Measurements from ENCODE around the gene ULBP1.
"Not testable (repeated sequence)": the region's sequence is repeated elsewhere in the genome, so short reads cannot be mapped to it uniquely, and the experiment has no call there.

The ULBP1 gene

DNA sequence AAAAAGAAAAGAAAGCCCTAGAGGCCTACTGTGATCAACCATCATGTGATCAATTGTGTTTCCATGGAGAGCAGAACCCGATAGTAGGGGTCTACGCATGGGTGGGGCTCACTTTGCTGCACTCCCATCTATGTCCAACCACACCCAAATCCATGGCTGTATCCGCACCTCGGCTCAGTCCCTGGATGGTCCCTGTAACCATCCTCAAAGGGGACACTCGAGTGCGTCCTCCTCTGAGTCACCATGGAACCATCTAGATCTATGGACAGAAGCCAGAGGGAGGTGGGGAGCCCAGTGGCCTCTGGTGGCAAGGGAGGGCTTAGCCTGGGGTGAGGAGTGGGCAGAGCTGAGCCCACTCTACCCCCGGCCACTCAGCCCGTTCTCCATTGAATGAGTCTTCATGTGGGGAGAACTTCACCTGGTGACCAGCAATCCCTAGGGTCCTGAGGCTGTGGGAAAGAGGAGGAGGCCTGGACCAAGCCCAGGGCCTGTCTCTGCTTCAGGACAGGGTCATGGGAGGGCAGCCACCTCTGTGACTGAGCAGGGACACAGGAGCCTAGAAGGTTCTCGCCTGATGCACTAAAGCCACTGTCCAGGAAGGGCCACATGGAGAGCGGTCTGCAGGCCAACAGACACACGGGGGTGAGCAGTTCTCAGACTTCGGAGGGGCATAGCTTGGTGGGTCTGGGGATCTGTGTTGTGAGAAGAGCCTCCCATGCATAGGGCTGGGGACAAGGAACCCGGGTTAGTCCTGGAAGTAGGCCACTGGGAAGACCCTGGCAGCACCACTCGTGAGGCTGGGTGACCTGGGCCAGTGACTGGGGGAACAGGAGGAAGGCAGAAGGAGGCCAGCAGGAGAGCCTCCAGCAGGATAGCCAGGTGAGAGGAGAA is 42.3 kb downstream of the ULBP1 start:
- DNase-seq (ENCODE audit: low read depth), result no peak

DNA sequence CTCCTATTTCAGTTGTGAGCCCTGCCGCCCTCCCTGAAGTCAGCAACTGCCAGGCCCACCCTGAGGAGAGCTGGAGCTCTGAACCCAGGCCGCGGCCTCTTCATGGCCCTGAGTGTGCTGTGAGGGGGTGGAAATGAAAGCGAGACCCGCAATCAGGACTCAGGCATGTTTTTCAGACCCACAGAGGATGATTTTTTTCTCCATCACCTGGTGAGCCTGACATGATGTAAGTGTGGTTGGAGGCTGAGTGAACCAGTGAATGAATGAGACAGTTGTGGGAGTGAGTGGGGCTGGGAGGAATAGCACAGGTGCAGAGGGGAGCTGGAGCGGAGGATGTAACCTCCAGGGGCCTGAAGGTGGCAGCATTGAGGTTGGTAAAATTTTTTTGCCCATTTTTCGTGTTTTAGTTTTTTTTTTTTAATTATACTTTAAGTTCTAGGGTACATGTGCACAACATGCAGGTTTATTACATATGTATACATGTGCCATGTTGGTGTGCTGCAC is 43.3 kb downstream of the ULBP1 start:
- DNase-seq (ENCODE audit: low read depth), result no peak

DNA sequence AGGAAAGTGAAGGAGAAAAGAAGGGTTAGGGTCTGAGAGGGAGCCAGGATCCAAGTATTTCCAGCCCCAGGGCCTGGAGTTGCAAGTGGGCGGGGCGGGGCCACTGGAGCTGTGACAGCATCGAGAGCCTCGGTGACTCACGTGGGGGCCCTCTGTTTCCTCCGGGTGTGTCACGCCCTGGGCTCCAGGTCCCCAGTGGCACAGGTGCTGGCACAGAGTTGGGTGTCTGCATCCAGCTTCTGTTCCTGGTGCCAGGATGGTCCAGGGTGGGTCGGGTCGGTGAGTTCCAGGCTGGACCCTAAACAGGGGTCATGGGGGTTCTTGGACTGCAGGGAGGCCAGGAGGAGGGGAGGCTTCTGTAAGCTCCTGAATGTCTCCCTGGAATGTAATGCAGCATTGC is 44.8 kb downstream of the ULBP1 start:
- DNase-seq (ENCODE audit: low read depth), result no peak

DNA sequence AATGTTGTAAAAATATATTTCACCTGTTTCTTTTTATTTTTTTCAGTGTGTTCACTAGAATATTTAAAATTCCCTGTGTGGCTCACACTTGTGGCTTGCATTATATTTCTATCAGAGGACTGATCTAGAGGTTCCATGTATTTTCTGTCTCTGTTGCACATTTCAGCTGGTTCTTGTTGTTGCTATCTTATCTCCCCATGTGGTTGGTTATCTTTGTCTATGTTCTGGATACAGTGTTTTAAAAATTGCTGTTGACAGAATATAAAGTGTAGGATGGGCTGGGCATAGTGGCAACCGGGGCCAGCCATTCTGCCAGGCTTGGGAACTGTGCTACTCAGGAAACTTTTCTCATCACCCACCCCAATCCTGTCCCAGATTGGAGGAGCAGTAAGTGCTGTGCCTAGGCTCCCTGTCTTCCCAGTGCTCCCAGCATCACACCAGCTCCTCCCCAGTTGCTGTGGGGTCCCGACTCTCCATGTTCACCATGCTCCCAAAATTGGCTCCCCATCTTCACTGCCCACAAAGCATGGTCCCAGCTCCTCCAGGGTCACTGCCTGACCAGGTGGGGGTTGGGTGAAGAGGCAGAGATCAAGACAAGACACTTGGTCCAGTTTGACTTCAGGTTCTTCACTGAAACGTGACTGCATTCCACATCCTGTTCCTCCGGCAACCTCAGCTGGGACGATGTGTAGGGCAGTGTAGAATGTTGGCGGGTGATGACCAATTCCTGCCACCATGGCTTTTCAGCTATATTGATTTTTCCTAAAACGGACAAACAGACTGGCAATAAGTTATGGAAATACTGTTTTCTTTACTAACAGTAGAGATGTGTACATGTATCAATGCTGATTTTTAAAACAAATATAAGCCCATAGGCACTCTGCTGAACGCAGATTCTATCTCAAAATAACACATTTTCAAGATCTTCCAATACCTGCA is 49.4 kb downstream of the ULBP1 start:
- peak; percentile 18 for DNase-seq (ENCODE audit: low read depth)

DNA sequence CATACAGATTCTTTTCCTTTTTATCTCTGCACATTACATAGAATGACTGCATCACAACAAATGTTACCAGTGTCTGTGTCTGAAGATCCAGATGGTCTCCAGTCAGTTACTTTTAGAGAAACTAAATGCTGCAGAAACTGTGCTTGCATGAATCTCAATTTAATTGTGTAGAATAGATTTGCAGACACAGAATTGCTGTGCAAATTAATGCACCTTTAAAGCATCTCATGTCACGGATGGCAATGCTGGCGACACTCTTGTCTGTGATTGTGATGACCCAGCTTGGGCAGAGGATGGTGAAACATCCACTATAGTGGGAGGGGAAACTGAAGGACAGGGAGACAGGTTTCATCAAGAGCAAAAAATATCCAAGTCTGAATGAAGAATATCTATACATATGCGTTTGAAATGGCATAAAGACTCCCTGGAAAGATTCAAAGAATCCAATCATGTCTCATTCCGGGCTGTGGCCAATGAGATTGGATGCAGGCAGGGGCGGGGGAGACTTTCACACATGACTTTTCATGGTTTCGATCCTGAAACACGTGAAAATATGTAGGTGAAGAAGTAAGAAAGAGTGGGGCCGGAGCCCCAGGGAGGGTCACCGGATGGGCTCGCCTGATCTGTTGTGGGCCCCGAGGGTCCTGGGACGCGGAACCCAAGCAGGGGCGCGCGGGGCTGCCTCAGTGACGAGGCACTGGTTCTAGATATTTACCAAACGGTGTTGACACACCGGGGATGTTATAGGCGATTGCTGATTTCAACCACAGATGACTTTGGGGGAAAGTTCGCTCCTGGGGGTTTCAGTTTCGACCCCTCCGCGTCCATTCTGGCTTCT is 50.3 kb downstream of the ULBP1 start:
- not testable (repeated sequence) for DNase-seq (ENCODE audit: low read depth)

DNA sequence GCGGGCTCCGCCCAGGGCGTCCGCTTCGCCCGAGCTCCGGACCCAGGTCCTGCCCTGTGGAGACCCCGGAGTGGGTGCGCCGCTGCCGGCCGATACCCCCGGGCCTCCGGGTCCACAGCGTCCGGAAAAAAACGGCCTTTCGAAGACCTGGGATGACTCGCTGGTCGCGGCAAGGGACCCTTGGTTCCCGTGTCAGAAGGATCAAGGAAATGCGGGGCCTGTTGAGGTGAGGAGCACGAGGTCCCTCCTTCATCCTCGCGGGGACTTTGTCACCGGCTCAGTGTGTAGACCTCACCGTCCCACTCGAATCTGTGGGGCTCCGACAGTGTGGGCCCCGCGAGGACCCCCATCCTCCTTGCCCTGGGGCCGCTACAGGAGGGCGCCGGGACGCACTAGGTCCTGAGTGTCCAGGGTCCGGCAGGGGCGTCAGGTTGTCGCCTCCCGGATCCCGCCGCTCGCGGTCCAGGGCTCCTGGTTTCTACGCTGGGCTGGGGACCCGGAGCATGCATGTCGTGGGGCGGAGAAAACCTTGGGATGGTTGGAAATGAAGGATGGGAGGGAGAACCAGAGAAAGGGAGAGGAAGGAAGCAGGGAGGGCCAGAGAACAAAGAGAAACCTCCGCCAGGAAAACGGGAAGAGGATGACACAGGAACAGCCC is 51.0 kb downstream of the ULBP1 start:
- DNase-seq (ENCODE audit: low read depth), result not testable (repeated sequence)

DNA sequence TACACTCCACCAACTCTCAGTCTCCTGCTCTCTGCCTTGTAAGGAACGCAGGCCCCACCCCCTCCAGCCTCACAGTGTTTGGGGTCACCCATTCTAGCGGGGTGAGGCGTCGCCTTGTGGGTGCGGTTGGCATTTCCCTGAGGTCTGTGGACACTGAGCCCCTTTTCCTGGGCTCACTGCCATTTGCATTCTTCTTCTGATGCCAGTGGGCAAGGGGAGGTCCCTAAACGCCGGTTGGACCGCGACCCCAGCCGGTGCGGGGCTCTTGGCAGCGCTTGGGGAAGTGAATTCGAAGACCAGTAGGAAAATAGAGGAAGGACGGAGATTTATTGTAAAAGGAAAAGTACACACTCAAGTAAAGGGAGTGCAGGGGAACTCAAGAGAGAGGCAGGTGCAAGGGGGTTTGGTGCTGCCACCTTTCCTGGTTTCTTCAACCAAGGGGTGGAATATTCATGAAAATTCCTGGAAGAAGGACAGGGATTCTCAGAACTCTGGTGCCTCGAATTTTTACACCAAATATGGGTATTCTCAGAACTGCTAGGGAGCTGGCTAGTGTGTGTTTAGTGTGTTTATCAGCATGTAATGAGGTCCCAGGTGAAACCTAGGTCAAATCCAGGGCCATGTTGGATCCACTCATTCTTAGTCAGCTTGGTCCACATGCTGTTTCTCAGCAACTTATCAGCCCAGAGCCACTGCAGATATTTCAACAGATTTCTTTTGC is 51.7 kb downstream of the ULBP1 start:
- not testable (repeated sequence) for DNase-seq (ENCODE audit: low read depth)

DNA sequence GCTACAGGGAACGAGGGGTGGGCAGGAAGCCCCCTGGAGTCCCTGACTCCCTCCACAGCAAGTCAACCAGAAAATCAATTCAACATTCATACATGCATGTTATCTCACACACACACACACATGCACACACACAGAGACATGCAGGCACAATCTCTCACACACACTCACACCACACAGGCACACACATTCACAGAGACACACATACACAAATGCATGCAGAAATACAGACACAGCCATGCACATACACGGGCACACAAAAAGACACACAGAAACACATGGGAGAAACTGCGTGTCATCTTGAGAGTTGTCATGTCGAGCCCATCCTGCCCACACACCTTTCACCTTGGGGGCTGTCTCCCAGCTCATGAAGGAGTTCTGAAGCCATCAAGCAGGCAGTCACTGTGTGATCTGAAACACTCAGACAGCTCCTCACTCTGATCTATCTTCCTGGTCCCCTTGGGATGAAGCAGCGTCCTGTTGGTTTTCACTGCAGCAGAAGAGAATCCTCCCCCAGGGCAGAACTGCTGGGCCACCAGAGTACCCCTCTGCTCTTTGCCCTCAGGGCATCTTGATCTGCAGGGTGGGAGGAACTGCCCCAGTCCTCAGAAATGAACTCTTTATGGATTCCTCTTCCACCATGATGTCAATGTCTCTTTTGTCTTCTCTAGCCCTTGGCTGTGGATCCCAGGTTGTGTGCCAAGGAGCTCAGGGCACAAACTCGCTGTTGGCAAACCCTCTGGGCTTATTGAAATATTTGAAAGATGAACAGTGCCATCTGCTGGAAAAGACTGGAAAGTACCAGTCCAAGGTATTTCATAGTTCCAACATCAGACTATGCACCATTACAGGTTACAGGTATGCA is 52.8 kb downstream of the ULBP1 start:
- peak; percentile 51 for DNase-seq (ENCODE audit: low read depth)

DNA sequence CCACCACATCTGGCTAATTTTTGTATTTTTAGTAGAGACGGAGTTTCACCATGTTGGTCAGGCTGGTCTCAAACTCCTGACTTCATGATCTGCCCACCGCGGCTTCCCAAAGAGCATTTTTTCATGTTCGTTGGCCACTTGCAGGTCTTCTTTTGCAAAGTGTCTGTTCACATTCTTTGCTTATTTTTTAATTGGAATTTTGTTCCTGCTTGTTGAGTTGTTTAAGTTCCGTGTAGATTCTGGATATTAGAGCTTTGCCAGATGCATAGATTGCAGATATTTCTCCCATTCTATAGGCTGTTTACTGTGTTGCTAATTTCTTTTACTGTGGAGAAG is 53.4 kb downstream of the ULBP1 start:
- DNase-seq (ENCODE audit: low read depth), result not testable (repeated sequence)

DNA sequence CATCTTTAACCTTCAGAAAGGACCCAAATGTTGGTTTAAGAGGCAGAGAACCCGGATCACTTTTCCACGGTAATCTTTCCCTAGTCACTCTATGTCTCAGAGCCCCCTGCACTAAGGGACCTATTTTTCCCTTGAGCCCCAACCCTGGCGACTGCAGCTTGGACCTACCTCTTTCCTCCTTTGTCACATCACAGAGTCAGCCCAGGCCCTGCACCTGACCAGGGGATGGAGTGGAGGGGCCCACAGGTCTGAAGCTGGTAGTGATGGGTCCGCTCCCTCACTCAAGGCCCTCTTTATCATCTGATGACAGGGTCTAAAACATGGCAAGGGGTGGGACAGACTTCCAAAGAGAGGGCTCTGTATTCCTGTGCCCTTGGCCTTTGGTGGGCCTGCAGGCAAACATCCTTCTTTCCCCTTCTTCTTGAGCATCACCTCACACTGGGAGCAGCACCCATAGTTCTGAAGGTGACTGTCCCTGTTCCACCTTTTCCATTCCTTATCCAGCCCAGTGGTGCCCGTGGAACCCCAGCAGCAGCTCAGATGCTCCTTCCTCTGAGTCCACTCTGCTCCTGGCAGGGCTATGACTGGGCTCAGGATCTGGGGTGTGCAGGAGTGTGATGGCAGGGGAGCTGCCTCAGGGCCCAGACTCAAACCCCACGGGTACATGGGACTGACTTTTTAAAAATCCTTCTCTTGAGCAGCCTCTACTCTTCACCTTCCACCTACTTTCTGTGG is 55.3 kb downstream of the ULBP1 start:
- no peak for DNase-seq (ENCODE audit: low read depth)

DNA sequence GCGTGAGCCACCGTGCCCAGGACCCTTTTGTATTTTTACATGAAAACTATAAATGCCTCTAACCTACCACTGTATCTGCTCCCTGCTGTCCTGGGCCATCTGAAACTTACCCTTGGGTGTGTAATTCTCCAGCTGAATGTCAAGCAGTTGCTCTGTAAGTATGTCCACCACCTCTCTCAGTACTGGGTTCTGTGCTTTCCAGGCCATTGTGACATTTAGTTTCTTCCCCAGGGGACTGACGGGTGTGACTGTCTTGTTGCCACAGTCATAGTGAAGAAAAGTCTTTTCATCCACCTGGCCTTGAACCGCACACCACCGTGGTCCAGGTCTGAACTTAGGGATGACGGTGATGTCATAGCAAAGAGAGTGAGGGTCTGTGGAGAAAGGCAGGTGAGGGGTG is 58.1 kb downstream of the ULBP1 start:
- not testable (repeated sequence) for DNase-seq (ENCODE audit: low read depth)
